Measurements from ENCODE around the gene SYNGR2. TPM values are rescaled to one million over a fixed set of nuclear protein-coding genes. Genes with fewer than 3 reads are reported as not detected.

SYNGR2 gene
- total and polyA plus RNA-seq, 2 of the 8 experiments (the other 6 are each of a cell fraction or from before 2014, with no cell fraction given) = 50.0 to 139 TPM

DNA sequence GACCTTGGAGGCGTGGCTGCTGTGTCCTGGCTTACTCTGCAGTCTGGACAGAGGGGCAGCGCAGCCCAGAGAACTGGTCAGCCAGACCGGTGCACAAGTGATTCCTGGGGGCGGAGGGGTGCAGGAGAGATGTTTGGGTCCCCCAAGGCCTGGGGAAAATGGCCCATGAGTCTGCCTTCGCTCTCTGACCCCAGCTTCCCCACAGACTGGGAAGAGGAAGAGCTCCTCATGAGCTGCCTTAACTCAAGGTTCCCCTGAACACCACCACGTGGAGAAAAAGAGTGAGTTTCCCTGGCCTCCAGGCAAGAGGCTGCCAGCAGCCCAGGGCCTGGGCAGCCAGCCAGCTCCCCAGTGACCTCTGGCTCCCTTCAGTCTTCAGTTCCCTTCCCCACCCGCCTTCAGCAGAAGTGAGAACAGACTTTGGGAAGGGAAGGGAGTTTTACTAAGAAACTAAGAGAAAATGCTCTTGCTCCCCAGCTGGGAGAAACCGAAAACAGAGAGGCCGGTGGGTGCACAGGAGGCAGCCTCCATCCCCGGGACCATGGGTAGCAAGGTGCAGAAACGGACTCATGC is 24.1 kb upstream of the SYNGR2 start:
- CTCF ChIA-PET (ENCODE audit: partially characterized antibody) = interaction anchor here (0.7 to 2.7 kb wide), 8 partner anchors 8 to 1295 kb away, joined by 3 to 19 read pairs (median 4); partner anchors contain the start of genes AFMID and TK1
- no peaks in the 10 kb centered on the region for H3K79me1 ChIP-seq (ENCODE audit: low read depth, low read length)
- no peak for DNase-seq (ENCODE audit: low read depth in 1 of 2, low spot score in 2 of 2)
- TF ChIP-seq YY1 (IDR thresholded peaks at IDR 0.05; ENCODE audit: low read depth, low read length) = no peak
- TF ChIP-seq RXRA (IDR thresholded peaks at IDR 0.05; ENCODE audit: insufficient read depth, low read depth, low read length) = no peak
- no peak for TF ChIP-seq TEAD4 (IDR thresholded peaks at IDR 0.05; ENCODE audit: low read depth, low read length)
- no peak for TF ChIP-seq TAF1 (IDR thresholded peaks at IDR 0.05; ENCODE audit: low read depth, low read length)
- TF ChIP-seq SRF (IDR thresholded peaks at IDR 0.05; ENCODE audit: low read depth, low read length) = no peak
- no peak for TF ChIP-seq SUZ12 (IDR thresholded peaks at IDR 0.05; ENCODE audit: low read length)
- TF ChIP-seq SAP30 (IDR thresholded peaks at IDR 0.05; ENCODE audit: insufficient read depth, insufficient replicate concordance, low read length) = no peak
- TF ChIP-seq CREB1 (IDR thresholded peaks at IDR 0.05) = no peak
- no peak for TF ChIP-seq JUN (IDR thresholded peaks at IDR 0.05; ENCODE audit: low read depth, low read length)
- no peak for TF ChIP-seq CBX5 (IDR thresholded peaks at IDR 0.05; ENCODE audit: low read depth, low read length)
- TF ChIP-seq NANOG (IDR thresholded peaks at IDR 0.05; ENCODE audit: insufficient read depth, low read depth, low read length, poor library complexity, severe bottlenecking) = no peak
- no peak for TF ChIP-seq RNF2 (IDR thresholded peaks at IDR 0.05; ENCODE audit: borderline replicate concordance, low read depth, low read length, missing control alignments, poor library complexity, severe bottlenecking)
- TF ChIP-seq CTBP2 (IDR thresholded peaks at IDR 0.05; ENCODE audit: borderline replicate concordance, insufficient read depth, insufficient read length, low read length) = no peak

More for the DNA sequence above, 24.1 kb upstream of the SYNGR2 start:
- no peak overlapping the region for H3K4me3 ChIP-seq (ENCODE audit: extremely low read depth in 1 of 4, insufficient read depth in 2 of 4, low read depth in 3 of 4, low read length in 4 of 4)
- 0 out of 7 replicates have a peak, but pooled peaks cover 0 to 2% (median 0%) of the 10 kb centered on the region in 4 experiments for H3K27me3 ChIP-seq (replicated peaks in 1 of 4; ENCODE audit: control insufficient read depth in 3 of 4, extremely low read depth in 1 of 4, insufficient read depth in 3 of 4, low read length in 3 of 4)
- H3K4me1 ChIP-seq (replicated peaks in 1 of 4; ENCODE audit: control insufficient read depth in 3 of 4, insufficient read depth in 4 of 4, low read length in 3 of 4) = peaks cover 0 to 6% (median 5%) of the 10 kb centered on the region in 4 experiments; a peak in 3 of 7 replicates
- H2AFZ ChIP-seq (ENCODE audit: low read length) = no peak overlapping the region
- H2BK15ac ChIP-seq (ENCODE audit: low read length) = no peak overlapping the region
- peaks cover 0 to 2% of the 10 kb centered on the region in 2 experiments for H4K20me1 ChIP-seq (replicated peaks in 1 of 2; ENCODE audit: control insufficient read depth in 1 of 2, insufficient read depth in 2 of 2, low read length in 2 of 2)
- no peak overlapping the region for H3K23ac ChIP-seq (ENCODE audit: insufficient read length)
- no peak overlapping the region for H3K9ac ChIP-seq (replicated peaks in 1 of 4; ENCODE audit: extremely low read depth in 1 of 4, low read depth in 3 of 4, low read length in 3 of 4)
- WGBS, 2 experiments (ENCODE audit: extremely low coverage in 1 of 2, insufficient coverage in 1 of 2, insufficient read length in 1 of 2, insufficient replicate concordance in 2 of 2, low coverage in 1 of 2, low lambda C conversion rate in 2 of 2, missing lambda C conversion rate in 1 of 2) = 87% methylated on average over 11 of the region's 11 CpGs; no CpG with 5 or more reads in 1 of the 2 experiments
- H2BK120ac ChIP-seq (replicated peaks; ENCODE audit: low read depth, low read length) = no peak overlapping the region
- H3K4ac ChIP-seq (replicated peaks; ENCODE audit: insufficient read length, low read depth, low read length) = no peak overlapping the region
- 0 out of 2 replicates have a peak overlapping the region, but pooled peaks have one; percentile 17 for H2BK12ac ChIP-seq (ENCODE audit: low read depth, low read length)
- no peak overlapping the region for H2BK5ac ChIP-seq (ENCODE audit: low read depth, low read length)
- H3K14ac ChIP-seq (ENCODE audit: insufficient read length) = no peak overlapping the region
- H3K36me3 ChIP-seq (ENCODE audit: control insufficient read depth in 2 of 4, insufficient read depth in 4 of 4, low read length in 3 of 4) = no peaks in the 10 kb centered on the region
- POLR2A ChIA-PET (ENCODE audit: partially characterized antibody) = interaction anchor here (1.0 to 6.2 kb wide), 5 partner anchors 17 to 43 kb away, joined by 3 to 40 read pairs (median 5); partner anchors contain the start of genes AFMID, TK1 and TMC6
- no peak overlapping the region for H2BK20ac ChIP-seq (ENCODE audit: low read length)
- H3K4me2 ChIP-seq (ENCODE audit: insufficient read depth in 1 of 2, low read depth in 2 of 2, low read length in 2 of 2) = no peak overlapping the region
- peak overlapping the region; percentile 60; the same call in 1 of the 2 replicates for H4K8ac ChIP-seq (ENCODE audit: extremely low read depth, insufficient read depth, low read length)
- H3K9me3 ChIP-seq (ENCODE audit: insufficient read depth in 2 of 2, low read depth in 1 of 2, low read length in 1 of 2) = no peaks in the 10 kb centered on the region
- H3K27ac ChIP-seq (ENCODE audit: low read depth, low read length) = no peak overlapping the region
- no peak overlapping the region for H3K18ac ChIP-seq (ENCODE audit: extremely low read depth, low read length)
- peaks cover 2% of the 10 kb centered on the region; the same call in 1 of the 2 replicates for H3K23me2 ChIP-seq (ENCODE audit: low read depth, low read length)
- FAIRE-seq = no peak
- no peak overlapping the region for H4K5ac ChIP-seq (ENCODE audit: insufficient read length, low read depth, low read length)
- no peaks in the 10 kb centered on the region for H3K79me2 ChIP-seq (ENCODE audit: control insufficient read depth in 1 of 2, insufficient read depth in 2 of 2, low read length in 2 of 2)
- H2AK5ac ChIP-seq (ENCODE audit: low read depth, low read length) = no peak overlapping the region
- H3K56ac ChIP-seq (replicated peaks; ENCODE audit: insufficient read length, low read depth, low read length) = no peak overlapping the region
- H4K91ac ChIP-seq (replicated peaks; ENCODE audit: insufficient read length, low read length) = no peak overlapping the region

Measured in H1 (cell line).